ENCODE results near the gene CCDC192. TPM values are rescaled to one million over a fixed set of nuclear protein-coding genes. Genes with fewer than 3 reads are reported as not detected.

Gene CCDC192
- polyA plus RNA-seq, 3 donors = 0.55 to 1.1 (median 0.95) TPM

DNA sequence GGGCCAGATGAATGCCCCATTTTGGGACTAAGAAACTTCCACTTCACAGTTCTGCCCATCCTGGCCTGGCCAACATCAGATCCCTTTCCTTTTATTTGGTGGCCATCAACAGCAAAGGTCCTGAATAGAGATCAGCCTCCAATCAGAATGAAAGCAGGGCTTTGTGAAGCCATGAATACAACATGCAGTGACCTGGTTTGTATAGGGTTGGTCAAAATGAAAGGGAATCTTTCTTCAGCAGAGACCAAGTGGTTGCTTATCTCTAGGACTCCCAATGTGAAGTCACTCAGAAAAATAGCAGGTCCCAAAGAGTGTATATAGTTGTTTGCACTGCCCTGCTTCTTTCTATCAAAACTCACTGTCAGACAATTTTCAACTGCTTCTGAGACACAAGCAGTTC, 266.5 kb downstream of the CCDC192 start:
- no peak for DNase-seq (ENCODE audit: low read depth in 3 of 3, low spot score in 2 of 3)

DNA sequence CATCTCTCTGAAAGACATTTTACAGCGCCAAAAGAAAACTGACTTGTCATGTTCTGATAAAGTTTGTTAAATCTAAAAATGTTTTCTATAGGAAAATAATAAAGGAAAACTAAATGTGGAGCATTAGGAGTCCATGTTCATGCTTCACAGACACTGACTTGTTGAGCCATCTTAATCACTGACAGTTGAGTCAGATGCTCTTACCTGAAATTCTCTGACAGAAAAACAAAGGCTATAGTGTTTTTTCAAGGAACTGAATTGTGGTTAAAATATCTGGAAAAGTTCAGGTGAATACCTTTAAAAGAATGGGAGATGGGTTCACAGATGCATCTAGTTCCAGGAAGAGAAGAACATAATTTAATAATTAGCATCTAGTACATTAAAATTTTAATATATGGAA, 266.9 kb downstream of the CCDC192 start:
- no peak for DNase-seq (ENCODE audit: low read depth in 3 of 3, low spot score in 2 of 3)

DNA sequence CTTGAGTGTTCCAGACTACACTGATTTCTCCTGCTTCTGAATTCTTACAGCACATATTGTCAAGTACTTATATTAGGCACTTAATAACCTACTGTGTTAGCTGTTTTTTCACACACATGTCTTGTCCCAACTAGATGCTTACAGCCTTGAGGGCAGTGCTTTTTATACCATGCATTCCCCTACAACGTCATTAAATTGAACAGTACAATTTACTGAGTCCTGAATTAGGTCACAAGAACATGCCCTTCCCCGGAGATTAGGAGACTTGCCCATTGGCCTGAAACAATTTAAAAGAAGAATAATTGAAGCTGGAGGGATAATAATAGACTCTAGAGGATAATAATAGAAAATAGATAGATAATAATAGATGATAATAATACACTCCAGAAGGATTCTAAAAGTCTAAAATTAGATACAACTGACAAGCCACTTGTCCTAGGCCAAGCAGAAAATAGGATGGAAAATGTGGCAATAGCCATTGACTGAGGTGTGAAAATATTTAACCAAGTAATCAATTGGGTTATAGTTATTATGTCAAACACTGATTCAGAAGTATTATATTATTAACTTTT, 267.7 kb downstream of the CCDC192 start:
- DNase-seq (ENCODE audit: low read depth in 3 of 3, low spot score in 2 of 3) = no peak

DNA sequence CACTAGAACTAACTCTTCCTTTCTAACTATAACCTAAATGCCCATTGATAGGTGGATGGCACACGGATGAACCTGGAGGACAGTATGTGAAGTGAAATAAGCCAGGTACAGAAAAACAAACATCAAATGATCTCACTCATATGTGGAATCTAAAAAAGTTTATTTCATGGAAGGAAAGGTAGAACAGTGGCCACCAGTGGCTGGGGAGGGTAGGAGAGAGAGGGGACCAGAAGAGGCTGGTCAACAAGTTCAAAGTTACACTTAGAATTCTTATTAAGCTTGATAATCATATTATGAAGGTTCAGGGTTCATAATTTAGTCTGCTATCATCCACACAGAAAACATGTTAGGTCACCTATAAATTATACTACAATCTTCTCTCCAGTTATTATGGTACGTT, 272.8 kb downstream of the CCDC192 start:
- no peak for DNase-seq (ENCODE audit: low read depth in 3 of 3, low spot score in 2 of 3)

DNA sequence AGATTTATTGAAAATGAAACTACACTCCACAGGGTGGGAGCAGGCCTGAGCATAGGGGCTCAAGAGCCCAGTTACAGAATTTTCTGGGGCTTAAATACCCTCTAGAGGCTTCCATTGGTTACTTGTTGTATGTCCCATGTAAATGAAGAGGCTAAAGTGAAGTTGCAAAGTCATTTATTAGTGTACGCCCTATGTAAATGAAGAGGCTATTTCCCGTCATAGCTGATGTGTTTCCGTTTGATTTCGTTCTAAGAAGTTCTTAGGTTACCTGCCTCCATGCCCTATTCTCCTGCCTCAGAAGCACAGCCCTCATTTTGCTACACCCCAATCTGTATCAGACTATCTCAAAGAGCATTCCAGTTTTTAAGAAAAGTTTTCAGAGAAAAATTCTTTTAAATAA, 273.3 kb downstream of the CCDC192 start:
- no peak for DNase-seq (ENCODE audit: low read depth in 3 of 3, low spot score in 2 of 3)

DNA sequence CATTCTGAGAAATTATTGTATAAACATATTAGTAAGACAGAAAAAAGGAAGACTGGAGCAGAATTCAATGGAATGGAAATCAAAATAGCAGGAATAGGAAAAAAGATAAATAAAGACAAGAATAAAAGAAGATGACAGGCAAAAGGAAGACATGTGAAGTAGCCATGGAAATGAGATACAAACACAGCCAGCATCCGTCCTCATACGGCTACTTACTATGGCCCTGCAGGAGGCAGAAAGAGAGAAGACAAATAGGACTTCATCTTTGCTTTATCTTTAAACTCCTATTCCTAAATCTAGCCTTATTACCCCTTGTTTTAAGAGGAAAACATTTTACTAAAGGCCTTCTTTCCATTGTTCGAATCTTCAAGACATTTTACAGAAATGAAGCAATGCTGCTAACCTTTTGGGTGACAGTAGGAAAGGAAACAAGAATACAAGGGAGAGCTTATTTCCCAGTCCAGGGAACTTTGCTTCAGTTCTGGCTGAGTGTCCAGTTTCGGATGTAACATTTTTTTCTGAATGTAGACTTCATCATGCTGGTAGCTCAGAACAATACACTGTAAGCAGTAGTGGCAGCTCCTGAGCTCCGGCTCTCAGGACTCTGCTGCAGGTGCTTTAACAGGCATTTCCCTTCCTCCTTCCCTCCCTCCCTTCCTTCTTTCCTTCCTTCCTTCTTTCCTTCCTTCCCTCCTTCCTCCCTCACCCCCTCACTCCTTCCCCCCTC, 274.0 kb downstream of the CCDC192 start:
- DNase-seq (ENCODE audit: low read depth in 3 of 3, low spot score in 2 of 3) = no peak

DNA sequence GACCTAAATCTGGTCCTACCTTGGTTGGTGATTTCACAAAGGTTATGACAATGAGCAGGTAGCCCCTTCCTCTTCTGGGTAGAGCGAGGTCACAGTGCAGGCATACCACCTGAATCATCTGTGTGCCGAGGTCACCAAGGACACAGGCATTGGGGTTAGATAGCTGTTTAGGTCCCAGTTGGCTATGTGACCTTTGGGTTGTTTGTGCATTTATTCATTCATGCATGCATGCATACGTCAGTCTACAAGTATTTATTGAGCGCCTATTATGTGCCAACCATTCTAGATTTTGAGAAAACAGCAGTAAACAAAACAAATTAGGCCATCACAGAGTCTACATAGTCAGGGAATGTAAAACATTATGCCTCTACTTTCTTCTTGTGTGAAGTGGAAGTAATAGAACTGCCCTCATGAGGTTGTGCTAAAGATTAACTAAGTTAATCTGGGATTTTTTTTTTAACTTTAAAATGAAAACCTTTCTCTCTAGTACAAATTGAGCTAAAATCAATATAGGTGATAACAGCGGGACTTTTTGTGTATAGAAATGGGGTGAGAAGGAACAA, 275.6 kb downstream of the CCDC192 start:
- no peak for DNase-seq (ENCODE audit: low read depth in 3 of 3, low spot score in 2 of 3)

DNA sequence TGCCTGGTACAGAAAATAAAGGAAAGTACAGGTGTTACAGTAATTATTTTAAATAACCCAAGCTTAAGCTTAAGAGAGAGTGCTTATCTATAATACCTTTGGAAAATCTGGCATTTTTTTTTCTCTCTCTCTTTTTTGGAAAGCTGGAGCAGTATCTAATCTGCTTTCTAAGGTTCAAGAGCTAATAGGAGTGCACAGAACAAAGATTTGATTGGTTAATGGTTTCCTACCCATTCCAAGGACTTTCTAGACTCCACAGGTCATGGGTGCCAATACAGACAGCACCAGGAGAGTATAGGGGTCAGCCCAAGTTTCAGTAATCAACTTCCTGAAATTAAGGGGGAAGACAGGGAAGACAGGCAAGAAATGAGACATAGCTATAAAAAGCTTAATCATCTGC, 276.3 kb downstream of the CCDC192 start:
- no peak for DNase-seq (ENCODE audit: low read depth in 3 of 3, low spot score in 2 of 3)

DNA sequence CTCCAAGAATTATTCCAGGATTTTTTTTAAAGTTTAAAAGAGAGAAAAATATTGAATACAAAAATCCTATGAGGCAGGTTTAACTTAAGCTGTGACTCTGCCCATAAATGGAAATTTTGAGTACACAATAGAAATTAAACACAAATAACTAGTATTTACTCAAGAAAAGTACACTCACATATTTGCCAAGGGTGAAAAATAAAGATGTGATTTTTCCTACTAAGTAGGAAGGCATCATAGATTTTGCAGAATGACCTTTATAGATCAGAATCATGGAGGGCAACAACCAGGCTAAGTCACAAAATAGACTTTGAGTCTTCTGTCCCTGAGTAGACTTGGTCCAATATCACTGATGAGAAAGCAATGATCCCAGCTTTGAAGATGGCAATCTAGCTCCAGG, 277.7 kb downstream of the CCDC192 start:
- no peak for DNase-seq (ENCODE audit: low read depth in 3 of 3, low spot score in 2 of 3)

DNA sequence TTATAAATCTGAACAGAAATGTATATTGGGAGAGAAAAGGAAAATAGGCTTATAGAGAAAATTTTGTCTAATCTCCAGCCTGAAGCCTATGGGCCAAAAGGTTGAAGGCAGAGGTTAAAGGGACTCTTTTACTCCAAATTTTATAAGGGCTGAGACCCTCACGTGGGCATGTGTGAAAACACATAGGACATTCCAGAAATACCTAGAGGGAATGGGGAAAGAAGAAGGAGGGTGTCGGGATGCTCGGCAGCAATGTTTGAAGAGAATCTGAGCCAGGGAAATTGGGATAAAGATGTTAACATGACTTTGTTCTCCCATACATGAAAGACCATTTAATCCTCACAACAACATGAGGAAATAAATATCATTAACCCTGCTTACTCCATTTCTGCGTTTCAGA, 278.3 kb downstream of the CCDC192 start:
- DNase-seq (ENCODE audit: low read depth in 3 of 3, low spot score in 2 of 3) = no peak

DNA sequence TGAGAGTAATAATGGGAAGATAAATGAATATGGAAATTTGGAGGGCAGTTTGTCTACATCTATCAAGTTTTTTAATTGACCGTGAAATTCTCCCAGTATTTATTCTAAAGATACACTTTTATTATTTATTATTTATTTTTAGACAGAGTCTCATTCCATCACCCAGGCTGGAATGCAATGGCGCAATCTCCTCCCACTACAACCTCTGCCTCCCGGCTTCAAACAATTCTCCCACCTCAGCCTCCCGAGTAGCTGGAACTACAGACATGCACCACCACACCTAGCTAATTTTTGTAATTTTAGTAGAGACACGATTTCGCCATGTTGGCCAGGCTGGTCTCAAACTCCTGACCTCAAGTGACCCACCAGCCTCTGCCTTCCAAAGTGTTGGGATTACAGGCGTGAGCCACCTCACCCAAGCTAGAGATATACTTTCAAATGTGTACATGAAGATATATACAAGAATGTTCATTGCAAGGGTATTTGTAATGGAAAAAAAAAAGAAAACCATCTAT, 282.7 kb downstream of the CCDC192 start:
- no peak for DNase-seq (ENCODE audit: low read depth in 3 of 3, low spot score in 2 of 3)

DNA sequence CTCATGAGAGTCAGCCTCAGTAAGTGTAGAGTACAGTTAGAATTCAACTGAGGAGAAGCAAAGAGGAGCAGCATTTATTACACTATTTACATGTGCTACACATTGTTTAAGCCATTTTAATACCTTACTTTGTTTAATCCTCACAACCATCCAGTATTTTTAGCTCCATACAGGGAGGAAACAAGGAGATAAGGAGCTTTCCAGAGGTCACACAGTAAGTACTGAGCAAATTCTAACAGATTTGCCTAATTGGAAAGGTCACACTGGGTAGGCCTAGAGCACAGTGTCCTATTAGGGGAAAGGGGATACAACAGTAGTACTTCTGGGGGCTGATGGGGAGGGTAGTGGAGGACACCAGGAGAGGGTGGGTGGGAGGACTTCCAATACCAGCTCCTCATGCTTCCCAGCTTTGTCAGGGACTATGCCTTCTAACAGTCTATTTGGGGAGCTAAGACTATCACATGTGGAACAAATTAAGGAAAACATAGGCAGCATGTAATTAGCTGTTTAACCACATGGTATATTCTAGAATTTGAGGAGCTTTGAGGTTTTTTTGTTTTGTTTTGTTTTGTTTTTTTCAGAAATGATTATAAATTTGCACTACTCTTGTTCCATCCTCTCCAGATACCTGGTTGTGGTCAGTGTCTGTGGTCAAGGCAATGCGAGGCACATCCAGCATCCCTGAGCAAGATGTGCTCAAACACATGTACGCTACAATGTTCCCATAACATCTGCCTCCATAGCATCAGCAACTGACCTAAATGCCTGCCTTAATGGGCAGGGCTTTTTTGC, 284.4 kb downstream of the CCDC192 start:
- no peak for DNase-seq (ENCODE audit: low read depth in 3 of 3, low spot score in 2 of 3)

DNA sequence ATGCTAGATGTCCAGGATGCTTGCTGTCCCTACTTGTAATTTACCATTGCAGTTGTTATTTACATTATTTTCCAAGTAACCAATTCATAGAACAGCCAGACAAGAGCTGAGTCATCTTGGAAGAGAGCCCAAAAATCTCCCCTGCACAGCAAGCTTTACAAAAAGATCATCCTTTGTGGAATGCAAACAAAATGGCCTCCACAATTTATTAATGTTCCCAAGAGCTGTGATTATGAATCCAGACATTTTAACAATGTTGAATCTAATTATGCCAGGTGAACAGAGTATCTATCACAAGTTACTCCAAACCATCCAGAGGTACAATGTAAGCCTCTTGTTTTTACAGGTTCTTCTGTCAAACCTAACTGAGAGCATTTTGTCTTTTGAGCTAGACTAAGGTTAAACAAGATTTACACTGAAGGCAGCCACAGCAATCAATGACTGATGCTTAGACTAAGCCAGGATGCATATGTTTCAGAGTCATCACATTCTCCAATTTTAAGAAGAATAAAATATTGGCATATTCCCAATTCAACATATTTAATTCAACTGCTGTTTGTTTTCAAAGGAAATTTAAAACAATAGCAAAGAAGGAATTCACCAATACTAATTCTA, 285.1 kb downstream of the CCDC192 start:
- peak in 1 of 3 donors; percentile 8 for DNase-seq (ENCODE audit: low read depth in 3 of 3, low spot score in 2 of 3)

Other genes with a start within 250 kb of the CCDC192 start
- 10 to 100 TPM; 82.7 to 95.8 (median 87.9) TPM for gene PRRC1, start 185.8 kb upstream of the CCDC192 start, polyA plus RNA-seq (ENCODE audit: insufficient read length in 3 of 3)
- not detected for gene CTXN3, start 54.3 kb upstream of the CCDC192 start, polyA plus RNA-seq (ENCODE audit: insufficient read length in 3 of 3)

Data from right renal cortex interstitium (tissue), 3 donors.